Measurements from ENCODE around the gene KIF3B. TPM values are rescaled to one million over a fixed set of nuclear protein-coding genes. Genes with fewer than 3 reads are reported as not detected.

Gene KIF3B
- total RNA-seq, 1 experiment from 2014 or later = 31.5 TPM

- Histone ChIP-seq H3K4me3 (replicated peaks in 1 of 2; ENCODE audit: low read depth in 1 of 2, low read length in 2 of 2) (no peak overlapping the region), H3K79me2 (ENCODE audit: insufficient read depth, low read length) (no peaks in the 10 kb centered on the region), H3K36me3 (ENCODE audit: control insufficient read depth in 1 of 2, insufficient read depth in 2 of 2, low read length in 2 of 2) (no peaks in the 10 kb centered on the region), H3K4me1 (ENCODE audit: control insufficient read depth in 1 of 2, insufficient read depth in 2 of 2, low read length in 2 of 2) (peaks cover 1 to 3% of the 10 kb centered on the region in 2 experiments), H2AFZ (ENCODE audit: low read depth, low read length, poor library complexity, severe bottlenecking) (no peak overlapping the region), H3K9me2 (ENCODE audit: insufficient read depth) (no peaks in the 10 kb centered on the region), H3K27ac (ENCODE audit: low read depth, low read length) (no peak overlapping the region), H3K27me3 (ENCODE audit: insufficient read depth, low read length) (no peaks in the 10 kb centered on the region), H4K20me1 (ENCODE audit: insufficient read depth) (no peaks in the 10 kb centered on the region), H3K4me2 (ENCODE audit: low read length) (no peak overlapping the region), H3K9ac (ENCODE audit: low read length) (no peak overlapping the region), H3K9me3 (ENCODE audit: control insufficient read depth in 1 of 2, insufficient read depth in 1 of 2, low read depth in 1 of 2, low read length in 2 of 2) (no peaks in the 10 kb centered on the region)
- DNase-seq (ENCODE audit: low read depth, low spot score) = no peak
- ATAC-seq = no peak
- no peak for TF ChIP-seq EZH2 (IDR thresholded peaks at IDR 0.05)
- no peak for TF ChIP-seq FOSL1 (IDR thresholded peaks at IDR 0.05; ENCODE audit: low read depth)
- ChIA-PET POLR2A (no interaction called here), RAD21 (ENCODE audit: low non-redundant PET in 1 of 2, low total read pairs in 2 of 2, uncharacterized antibody in 2 of 2, unreplicated experiment in 2 of 2) (no interaction called here), CTCF (interaction anchor here (2.2 kb wide), 1 partner anchor 12 kb away, joined by 4 read pairs; no protein-coding TSS in a partner anchor)
- intact Hi-C loops (cut with micrococcal nuclease) = loop anchor here (10.0 kb wide), 1 partner anchor 317 kb away; no protein-coding TSS in a partner anchor
- BruUV-seq (replicated peaks) = no TSS peak
These were observed 60.6 kb downstream of the KIF3B start for GRCh38 chr20:32337937-32338661.

- Histone ChIP-seq H2AFZ (ENCODE audit: low read depth, low read length, poor library complexity, severe bottlenecking) (no peak overlapping the region), H3K4me1 (ENCODE audit: control insufficient read depth in 1 of 2, insufficient read depth in 2 of 2, low read length in 2 of 2) (no peaks in the 10 kb centered on the region; a peak in 1 of 4 replicates), H3K4me3 (replicated peaks in 1 of 2; ENCODE audit: low read depth in 1 of 2, low read length in 2 of 2) (no peak overlapping the region), H3K79me2 (ENCODE audit: insufficient read depth, low read length) (no peaks in the 10 kb centered on the region), H3K4me2 (ENCODE audit: low read length) (no peak overlapping the region), H3K9me2 (ENCODE audit: insufficient read depth) (no peaks in the 10 kb centered on the region), H3K27ac (ENCODE audit: low read depth, low read length) (no peak overlapping the region), H4K20me1 (ENCODE audit: insufficient read depth) (no peaks in the 10 kb centered on the region), H3K36me3 (ENCODE audit: control insufficient read depth in 1 of 2, insufficient read depth in 2 of 2, low read length in 2 of 2) (no peaks in the 10 kb centered on the region), H3K9me3 (ENCODE audit: control insufficient read depth in 1 of 2, insufficient read depth in 1 of 2, low read depth in 1 of 2, low read length in 2 of 2) (no peaks in the 10 kb centered on the region), H3K27me3 (ENCODE audit: insufficient read depth, low read length) (no peaks in the 10 kb centered on the region), H3K9ac (ENCODE audit: low read length) (no peak overlapping the region)
- no TSS peak for BruUV-seq (replicated peaks)
- no peak for ATAC-seq
- ChIA-PET CTCF (no interaction called here), POLR2A (no interaction called here), RAD21 (ENCODE audit: low non-redundant PET in 1 of 2, low total read pairs in 2 of 2, uncharacterized antibody in 2 of 2, unreplicated experiment in 2 of 2) (no interaction called here)
- TF ChIP-seq SIN3A (IDR thresholded peaks at IDR 0.05; ENCODE audit: low read depth) (no peak), CTCF (IDR thresholded peaks at IDR 0.05 in 2 of 3, conservative IDR thresholded peaks at IDR 0.05 in 1 of 3; ENCODE audit: borderline replicate concordance in 1 of 3, insufficient read depth in 1 of 3, low read depth in 2 of 3, low read length in 2 of 3) (no peak), CEBPB (IDR thresholded peaks at IDR 0.05; ENCODE audit: low read depth) (no peak), EZH2phosphoT487 (IDR thresholded peaks at IDR 0.05; ENCODE audit: borderline replicate concordance) (no peak), ZBTB33 (IDR thresholded peaks at IDR 0.05; ENCODE audit: extremely low read depth, insufficient replicate concordance, low read length) (no peak), POLR2A (IDR thresholded peaks at IDR 0.05; ENCODE audit: borderline replicate concordance, extremely low read depth, insufficient read depth, insufficient read length) (no peak), SP1 (IDR thresholded peaks at IDR 0.05; ENCODE audit: low read depth) (no peak), SRF (IDR thresholded peaks at IDR 0.05; ENCODE audit: low read depth) (no peak), CBX3 (IDR thresholded peaks at IDR 0.05; ENCODE audit: low read depth) (no peak), ZFX (IDR thresholded peaks at IDR 0.05) (no peak)
- no peak for DNase-seq (ENCODE audit: low read depth, low spot score)
- intact Hi-C loops (cut with micrococcal nuclease) = loop anchor here (10.0 kb wide), 1 partner anchor 316 kb away; no protein-coding TSS in a partner anchor
These were observed 61.2 kb downstream of the KIF3B start for GRCh38 chr20:32338665-32339064.

Measured in HCT116 (cell line).